H9 (cell line): Measurements from ENCODE around the gene FRMPD1. TPM values are rescaled to one million over a fixed set of nuclear protein-coding genes. Genes with fewer than 3 reads are reported as not detected.

ENCODE experiments used
- DNase-seq: peaks from one replicate; pipeline ENCODE4 v3.0.0-alpha.2; 2017
- H2AFZ ChIP-seq: one replicate; pipeline ENCODE4 v1.6.1; 2013; ENCODE audit warnings: mild to moderate bottlenecking, low read length, control low read depth, moderate library complexity
- H2AK5ac ChIP-seq: 2 replicates; pipeline ENCODE4 v1.6.1; 2013; ENCODE audit warnings: low read length, control low read depth, mixed read lengths; ENCODE audit not compliant: insufficient read length
- H2BK120ac ChIP-seq: one replicate; pipeline ENCODE4 v1.6.1; 2013; ENCODE audit warnings: low read depth, mild to moderate bottlenecking, low read length, control low read depth, inconsistent platforms; ENCODE audit not compliant: poor library complexity, severe bottlenecking
- H2BK12ac ChIP-seq: 2 replicates; pipeline ENCODE4 v1.6.1; 2013; ENCODE audit warnings: low read length, control low read depth, mixed read lengths, low read depth; ENCODE audit not compliant: insufficient read length
- H2BK15ac ChIP-seq: 2 replicates; pipeline ENCODE4 v1.6.1; 2013; ENCODE audit warnings: low read depth, low read length, control low read depth
- H2BK20ac ChIP-seq: one replicate; pipeline ENCODE4 v1.6.1; 2013; ENCODE audit warnings: low read depth, mild to moderate bottlenecking, low read length, control low read depth, inconsistent platforms; ENCODE audit not compliant: poor library complexity, severe bottlenecking
- H2BK5ac ChIP-seq: 2 replicates; pipeline ENCODE4 v1.6.1; 2013; ENCODE audit warnings: low read length, control low read depth, mixed read lengths; ENCODE audit not compliant: insufficient read length
- H3K14ac ChIP-seq: 2 replicates; pipeline ENCODE4 v1.6.1; 2013; ENCODE audit warnings: low read length, control low read depth; ENCODE audit not compliant: insufficient read depth
- H3K18ac ChIP-seq: 2 replicates; pipeline ENCODE4 v1.6.1; 2013; ENCODE audit warnings: low read depth, mild to moderate bottlenecking, mixed read lengths, low read length, control low read depth; ENCODE audit not compliant: insufficient read length
- H3K23ac ChIP-seq: 2 replicates; pipeline ENCODE4 v1.6.1; 2013; ENCODE audit warnings: low read length, control low read depth, mixed read lengths, low read depth; ENCODE audit not compliant: insufficient read length
- H3K23me2 ChIP-seq: 2 replicates; pipeline ENCODE4 v1.6.1; 2013; ENCODE audit warnings: low read depth, mild to moderate bottlenecking, mixed read lengths, low read length, control low read depth; ENCODE audit not compliant: insufficient read length, poor library complexity, severe bottlenecking
- H3K27ac ChIP-seq: 2 replicates; pipeline ENCODE4 v1.5.1; 2013; ENCODE audit warnings: low read length, control low read depth, mixed read lengths, low read depth; ENCODE audit not compliant: insufficient read length
- H3K27me3 ChIP-seq: 2 replicates; pipeline ENCODE4 v1.6.1; 2013; ENCODE audit warnings: low read length, control low read depth, inconsistent platforms; ENCODE audit not compliant: insufficient read depth
- H3K4ac ChIP-seq: 2 replicates; pipeline ENCODE4 v1.6.1; 2013; ENCODE audit warnings: low read depth, mild to moderate bottlenecking, control low read depth, inconsistent platforms, low read length, moderate library complexity
- H3K4me1 ChIP-seq: 2 replicates; pipeline ENCODE4 v1.6.1; 2013; ENCODE audit warnings: low read length, control low read depth, inconsistent platforms; ENCODE audit not compliant: insufficient read depth
- H3K4me2 ChIP-seq: 2 replicates; pipeline ENCODE4 v1.6.1; 2013; ENCODE audit warnings: low read length, control low read depth, mixed read lengths; ENCODE audit not compliant: insufficient read length, insufficient read depth
- H3K56ac ChIP-seq: 2 replicates; pipeline ENCODE4 v1.6.1; 2013; ENCODE audit warnings: low read depth, mild to moderate bottlenecking, mixed read lengths, low read length, control low read depth; ENCODE audit not compliant: insufficient read length
- H3K79me1 ChIP-seq: 2 replicates; pipeline ENCODE4 v1.6.1; 2013; ENCODE audit warnings: low read depth, mild to moderate bottlenecking, moderate library complexity, low read length, control low read depth, inconsistent platforms; ENCODE audit not compliant: insufficient read depth, poor library complexity, severe bottlenecking
- H3K79me2 ChIP-seq: 2 replicates; pipeline ENCODE4 v1.6.1; 2013; ENCODE audit warnings: low read length, control low read depth, inconsistent platforms; ENCODE audit not compliant: insufficient read depth
- H3K9ac ChIP-seq: 2 replicates; pipeline ENCODE4 v1.6.1; 2013; ENCODE audit warnings: low read length, control low read depth, mixed read lengths; ENCODE audit not compliant: insufficient read length; ENCODE audit errors: extremely low read depth
- H3K9me3 ChIP-seq: one replicate; pipeline ENCODE4 v1.6.1; 2013; ENCODE audit warnings: low read depth, low read length, inconsistent platforms; ENCODE audit not compliant: control insufficient read depth
- H3T11ph ChIP-seq: one replicate; pipeline ENCODE4 v1.6.1; 2013; ENCODE audit warnings: mild to moderate bottlenecking, low read length, control low read depth, inconsistent platforms
- H4K20me1 ChIP-seq: one replicate; pipeline ENCODE4 v1.6.1; 2013; ENCODE audit not compliant: control insufficient read depth, insufficient read length, insufficient read depth
- H4K5ac ChIP-seq: 2 replicates; pipeline ENCODE4 v1.6.1; 2013; ENCODE audit warnings: low read depth, mild to moderate bottlenecking, mixed read lengths, low read length, control low read depth; ENCODE audit not compliant: insufficient read length
- H4K8ac ChIP-seq: replicated peaks from 2 replicates; pipeline ENCODE4 v1.6.1; 2013; ENCODE audit warnings: low read length, control low read depth, mixed read lengths, low read depth; ENCODE audit not compliant: insufficient read length
- H4K91ac ChIP-seq: 2 replicates; pipeline ENCODE4 v1.6.1; 2013; ENCODE audit warnings: low read depth, mild to moderate bottlenecking, moderate library complexity, mixed read lengths, low read length, control low read depth; ENCODE audit not compliant: insufficient read length
- H3K27ac Mint-ChIP-seq, 3 experiments: 2 replicates in 2 of 3; 3 replicates in 1 of 3; pipeline ENCODE4 v1.8.0; 2020 to 2021; ENCODE audit warnings: mixed read lengths in 3 of 3, mild to moderate bottlenecking in 1 of 3, moderate library complexity in 1 of 3
- H3K27me3 Mint-ChIP-seq: 2 replicates; pipeline ENCODE4 v1.8.0; 2021; ENCODE audit warnings: low read depth, mild to moderate bottlenecking, moderate library complexity, mixed read lengths
- H3K36me3 Mint-ChIP-seq, 3 experiments: 2 replicates in 2 of 3; 3 replicates in 1 of 3; pipeline ENCODE4 v1.8.0; 2020 to 2021; ENCODE audit warnings: low read depth in 3 of 3, mixed read lengths in 3 of 3; ENCODE audit not compliant: insufficient read depth in 1 of 3
- H3K4me1 Mint-ChIP-seq, 2 experiments: 2 replicates each; pipeline ENCODE4 v1.8.0; 2020; ENCODE audit warnings: mixed read lengths in 2 of 2
- H3K4me3 Mint-ChIP-seq, 2 experiments: 2 replicates in 1 of 2; 3 replicates in 1 of 2; pipeline ENCODE4 v1.8.0; 2020 to 2021; ENCODE audit warnings: mild to moderate bottlenecking in 2 of 2, mixed read lengths in 2 of 2, moderate library complexity in 1 of 2
- H3K9me3 Mint-ChIP-seq, 2 experiments: 2 replicates in 1 of 2; 3 replicates in 1 of 2; pipeline ENCODE4 v1.8.0; 2020; ENCODE audit warnings: mild to moderate bottlenecking in 2 of 2, mixed read lengths in 2 of 2, moderate library complexity in 1 of 2
- CTCF ChIP-seq: fragments of 200-600 bp; sonication (generic); conservative IDR thresholded peaks from 3 replicates; pipeline ENCODE4 v1.8.0; 2021; ENCODE audit warnings: antibody characterized with exemption, mild to moderate bottlenecking
- WGBS: extraction: QIAGEN DNeasy Blood & Tissue Kit; methylation state at CpG from one replicate; pipeline ENCODE4 v1.1.7; 2013; ENCODE audit warnings: missing lambda C conversion rate, low lambda C conversion rate, mixed read lengths; ENCODE audit not compliant: insufficient read length; ENCODE audit errors: extremely low coverage; 5-methylcytosine and 5-hydroxymethylcytosine counted together
- total RNA-seq: library from RNA; stranded (reverse); gene quantifications from 2 replicates; pipeline ENCODE4 v1.2.1, GENCODE V29; 2021

FRMPD1 gene
- total RNA-seq, 1 experiment from 2014 or later = 0.04 TPM

GRCh38 chr9:37621273-37622121, 29.3 kb upstream of the FRMPD1 start:
- Histone ChIP-seq H3K18ac (no peak overlapping the region), H3K23me2 (no peaks in the 10 kb centered on the region), H4K91ac (no peak overlapping the region), H3K9me3 (no peaks in the 10 kb centered on the region), H4K20me1 (no peaks in the 10 kb centered on the region), H2BK120ac (no peak overlapping the region), H3T11ph (no peak overlapping the region), H4K5ac (no peak overlapping the region), H2BK15ac (no peak overlapping the region), H3K27me3 (no peaks in the 10 kb centered on the region), H2AK5ac (no peak overlapping the region), H3K9ac (no peak overlapping the region), H4K8ac (no peak overlapping the region), H2BK5ac (no peak overlapping the region), H3K27ac (no peak overlapping the region), H3K79me2 (no peaks in the 10 kb centered on the region), H3K56ac (no peak overlapping the region), H3K4ac (no peak overlapping the region), H2BK20ac (no peak overlapping the region), H3K4me2 (no peak overlapping the region), H3K23ac (no peak overlapping the region), H2BK12ac (no peak overlapping the region), H2AFZ (no peak overlapping the region), H3K4me1 (peaks cover 8% of the 10 kb centered on the region; the same call in 1 of the 2 replicates), H3K79me1 (no peaks in the 10 kb centered on the region), H3K14ac (no peak overlapping the region)
- no CpG with 5 or more reads among the region's 9 CpGs for WGBS
- Mint-ChIP-seq H3K4me1 (peaks cover 20 to 25% of the 10 kb centered on the region in 2 experiments), H3K27ac (no peak overlapping the region), H3K36me3 (no peaks in the 10 kb centered on the region), H3K4me3 (no peak overlapping the region), H3K27me3 (no peaks in the 10 kb centered on the region; the same call in none of the 2 replicates), H3K9me3 (no peaks in the 10 kb centered on the region)
- no peak for DNase-seq
- TF ChIP-seq CTCF = no peak
